GM12892 (cell line): ENCODE data around the gene LCN12.

Source experiments
- DNase-seq: peaks from one replicate; pipeline ENCODE4 v3.0.0; 2011; ENCODE audit not compliant: insufficient read length
- FAIRE-seq: peaks from 2 replicates; lab custom pipeline; 2011; peaks lifted over from hg19 to GRCh38; lab: Jason Lieb, UNC
- POLR2A ChIP-seq: IDR thresholded peaks from 2 replicates; pipeline ENCODE4 v1.6.1; 2011; ENCODE audit warnings: low read depth, low read length, control low read depth
- POLR2AphosphoS5 ChIP-seq: IDR thresholded peaks from 2 replicates; pipeline ENCODE4 v1.6.1; 2011; ENCODE audit warnings: low read depth, low read length, control low read depth
- TAF1 ChIP-seq: IDR thresholded peaks from 2 replicates; pipeline ENCODE4 v1.6.1; 2011; ENCODE audit warnings: low read depth, mild to moderate bottlenecking, control low read depth, low read length, borderline replicate concordance

LCN12 gene

GRCh38 chr9:136917902-136918301 is 34.2 kb upstream of the LCN12 start:
- TF ChIP-seq POLR2A, result no peak
- no peak for TF ChIP-seq TAF1
- no peak for TF ChIP-seq POLR2AphosphoS5
- FAIRE-seq (no peak), DNase-seq (no peak)

DNA sequence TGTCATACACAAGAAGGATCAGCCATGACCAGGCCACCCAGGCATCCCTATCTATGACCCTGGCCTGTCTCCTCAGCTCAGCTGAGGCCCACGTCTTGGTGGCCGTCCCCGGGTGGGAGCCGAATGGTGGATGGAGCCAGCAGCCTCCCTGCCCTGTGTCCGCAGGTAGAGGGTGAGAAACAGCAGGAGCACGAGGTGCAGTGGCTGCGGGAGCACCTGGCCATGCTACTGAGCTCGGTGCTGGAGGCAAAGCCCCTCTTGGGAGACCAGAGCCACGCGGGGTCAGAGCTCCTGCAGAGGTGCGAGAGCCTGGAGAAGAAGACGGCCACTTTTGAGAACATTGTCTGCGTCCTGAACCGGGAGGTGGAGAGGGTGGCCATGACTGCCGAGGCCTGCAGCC is 32.0 kb upstream of the LCN12 start:
- FAIRE-seq, result no peak
- no peak for DNase-seq
- TF ChIP-seq TAF1 (no peak), POLR2A (no peak), POLR2AphosphoS5 (no peak)

DNA sequence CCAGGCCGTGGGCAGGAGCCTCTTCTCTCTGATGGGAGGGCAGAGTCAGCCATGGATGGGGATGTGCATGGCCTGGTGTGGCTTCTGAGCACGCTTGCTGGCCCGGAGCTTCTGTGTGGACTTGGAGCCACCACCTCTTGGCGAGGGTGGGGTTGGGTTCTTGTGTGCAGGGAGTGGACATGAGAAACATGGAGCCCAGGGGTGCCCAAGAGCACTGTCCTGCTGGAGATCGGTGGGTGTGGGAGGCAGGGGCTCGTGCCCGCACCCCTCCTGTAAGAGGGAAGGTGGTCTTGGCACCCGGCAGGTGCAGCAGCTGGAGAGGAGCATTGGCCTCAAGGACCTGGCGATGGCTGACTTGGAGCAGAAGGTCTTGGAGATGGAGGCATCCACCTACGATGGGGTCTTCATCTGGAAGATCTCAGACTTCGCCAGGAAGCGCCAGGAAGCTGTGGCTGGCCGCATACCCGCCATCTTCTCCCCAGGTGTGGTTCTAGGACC is 31.3 kb upstream of the LCN12 start:
- FAIRE-seq (no peak), DNase-seq (no peak)
- TF ChIP-seq POLR2A (no peak), POLR2AphosphoS5 (no peak)

GRCh38 chr9:136921307-136921706 is 30.8 kb upstream of the LCN12 start:
- no peak for TF ChIP-seq POLR2AphosphoS5
- DNase-seq (no peak), FAIRE-seq (no peak)

DNA sequence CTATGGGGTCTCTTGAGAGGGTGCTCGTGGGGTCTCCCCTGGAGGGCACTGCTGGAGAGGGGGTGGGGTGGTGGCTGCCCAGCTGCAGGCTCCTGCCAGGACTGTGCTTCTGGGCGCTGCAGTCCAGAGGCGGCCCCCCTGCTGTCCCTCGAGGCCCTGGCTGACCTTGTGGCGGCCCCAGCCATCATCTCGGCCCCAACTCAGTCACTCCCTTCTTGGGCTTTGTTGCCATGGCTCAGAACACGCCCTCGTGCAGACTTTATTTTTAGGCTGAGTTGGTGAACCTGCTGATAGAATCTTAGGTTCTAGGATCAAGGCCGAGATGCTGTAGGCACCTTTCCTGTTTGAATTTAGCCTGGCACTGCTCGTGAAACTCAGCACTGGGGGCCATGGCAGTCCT is 30.4 kb upstream of the LCN12 start:
- no peak for FAIRE-seq
- DNase-seq, result no peak
- TF ChIP-seq POLR2A, result no peak
- no peak for TF ChIP-seq TAF1
- TF ChIP-seq POLR2AphosphoS5, result no peak

- FAIRE-seq, result no peak
- no peak for TF ChIP-seq TAF1
- no peak for TF ChIP-seq POLR2AphosphoS5
- no peak for TF ChIP-seq POLR2A
- DNase-seq, result no peak
Observed at GRCh38 chr9:136922540-136922939, 29.5 kb upstream of the LCN12 start.

GRCh38 chr9:136923881-136924280 is 28.2 kb upstream of the LCN12 start:
- FAIRE-seq (no peak), DNase-seq (no peak)
- TF ChIP-seq TAF1 (no peak), POLR2A (no peak), POLR2AphosphoS5 (no peak)

- DNase-seq, result no peak
- no peak for FAIRE-seq
- TF ChIP-seq POLR2A (no peak), TAF1 (no peak), POLR2AphosphoS5 (no peak)
Observed at GRCh38 chr9:136925414-136926153, 26.5 kb upstream of the LCN12 start.

GRCh38 chr9:136926154-136926704 is 25.8 kb upstream of the LCN12 start:
- no peak for DNase-seq

DNA sequence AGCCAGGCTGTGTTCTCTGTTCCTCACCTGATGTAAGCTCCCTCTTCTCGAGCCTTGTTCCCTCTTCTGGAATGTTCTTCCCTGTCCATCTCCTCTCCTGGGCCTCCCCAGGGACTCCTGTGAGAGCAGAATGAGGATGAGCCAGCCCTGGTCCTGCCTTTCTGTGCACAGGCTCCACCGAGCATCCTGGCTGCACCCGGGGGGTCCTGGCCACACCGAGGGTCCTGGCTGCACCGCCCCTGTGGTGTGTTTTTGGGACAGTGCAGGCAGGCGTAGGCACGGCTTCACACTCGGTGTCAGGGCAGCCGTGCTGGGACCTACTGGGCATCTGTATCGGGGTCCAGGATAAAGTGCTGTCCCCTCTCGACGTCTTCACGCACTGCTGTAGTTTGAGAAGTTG is 25.3 kb upstream of the LCN12 start:
- no peak for FAIRE-seq
- DNase-seq, result no peak
- TF ChIP-seq TAF1, result no peak
- no peak for TF ChIP-seq POLR2AphosphoS5
- TF ChIP-seq POLR2A, result no peak

More at GRCh38 chr9:136926154-136926704, 25.8 kb upstream of the LCN12 start:
- FAIRE-seq, result no peak
- TF ChIP-seq TAF1 (no peak), POLR2AphosphoS5 (peak; percentile 16; the same call in 1 of the 2 replicates), POLR2A (no peak)

DNA sequence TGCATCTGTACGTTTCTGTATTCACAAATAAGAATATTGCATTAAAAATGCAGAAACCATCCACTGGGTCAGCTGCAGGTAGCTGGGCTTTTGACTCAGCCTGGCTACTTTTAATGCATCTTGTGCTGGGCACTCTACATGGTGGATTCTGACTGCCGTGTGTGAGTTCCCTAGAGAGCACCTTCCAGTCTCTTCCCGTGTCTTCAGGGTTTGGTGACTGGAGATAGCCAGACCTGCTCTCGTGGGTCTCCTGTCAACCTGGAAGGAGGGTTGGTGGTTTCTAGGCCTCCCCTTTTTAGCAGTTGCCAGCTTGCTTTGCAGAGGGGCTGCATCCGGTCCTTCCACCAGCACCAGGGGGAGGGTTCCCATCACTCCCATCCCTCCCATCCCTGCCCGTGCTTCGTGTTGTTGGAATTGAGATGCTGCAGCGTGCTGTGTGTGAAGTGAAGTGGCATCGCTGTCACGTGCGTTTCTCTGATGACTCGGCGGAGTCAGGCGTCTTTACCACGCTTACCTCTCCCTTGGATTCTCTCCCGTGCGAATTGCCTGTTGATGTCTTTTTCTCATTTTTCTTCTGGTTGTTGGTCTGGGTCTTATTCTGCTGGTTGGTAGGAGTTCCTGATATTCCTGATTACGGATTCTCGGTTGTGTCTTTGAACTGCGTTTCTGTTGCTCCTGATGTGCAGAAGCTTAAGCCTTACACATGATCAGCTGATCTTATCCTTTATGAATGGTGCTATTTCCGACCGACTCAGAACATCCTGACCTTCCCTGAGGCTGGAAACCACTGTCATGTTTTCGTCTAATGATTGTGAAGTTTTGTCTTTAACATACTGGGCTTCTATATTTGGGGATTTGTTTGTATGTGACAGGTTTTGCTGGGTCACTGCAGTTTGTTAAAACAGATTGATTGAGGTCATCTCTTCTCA is 24.5 kb upstream of the LCN12 start:
- DNase-seq, result no peak
- no peak for FAIRE-seq
- TF ChIP-seq POLR2AphosphoS5 (no peak), POLR2A (no peak), TAF1 (no peak)

DNA sequence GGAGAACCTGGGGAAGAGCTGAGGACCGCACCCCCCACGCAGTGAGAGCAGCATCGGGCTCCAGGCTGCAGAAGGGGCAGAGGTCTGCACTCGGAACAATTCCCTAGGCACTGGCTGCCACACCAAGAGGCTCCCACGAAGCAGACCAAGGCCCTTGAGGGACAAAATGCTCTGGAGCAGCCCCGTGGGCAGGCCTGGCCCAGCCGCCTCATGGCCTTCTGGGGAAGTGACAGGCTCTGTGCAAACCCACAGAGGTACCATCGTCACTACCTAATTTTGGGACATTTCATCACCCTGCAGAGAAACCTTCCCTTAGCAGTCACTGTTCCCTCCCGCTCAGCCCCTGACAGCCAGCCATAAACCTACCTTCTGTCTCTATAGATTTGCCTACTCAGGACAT is 23.5 kb upstream of the LCN12 start:
- TF ChIP-seq POLR2A (no peak), POLR2AphosphoS5 (peak; percentile 44; the same call in 1 of the 2 replicates)
- DNase-seq (no peak), FAIRE-seq (no peak)
